Upper lobe of left lung (tissue), 4 donors: ENCODE data around the gene SIK2.

Experiments used
- EP300 ChIP-seq, 4 donors: sonication (generic); formaldehyde crosslinking; IDR thresholded peaks; one replicate each; pipeline ENCODE4 v1.5.1; 2017; ENCODE audit warnings: antibody characterized with exemption in 4 of 4, control low read depth in 2 of 4
- POLR2A ChIP-seq, 4 donors: fragments of 450-650 bp; IDR thresholded peaks; one replicate each; pipeline ENCODE4 v1.5.1; 2016 to 2017; ENCODE audit warnings: antibody characterized with exemption in 4 of 4, mild to moderate bottlenecking in 2 of 4
- POLR2AphosphoS5 ChIP-seq, 2 donors: sonication (generic); formaldehyde crosslinking; IDR thresholded peaks; one replicate each; pipeline ENCODE4 v1.5.1; 2017; ENCODE audit warnings: antibody characterized with exemption in 2 of 2
- TF ChIP-seq, protein P1 (sequence below), 6 experiments: fragments of 450-650 bp in 4 of 6; fragments of 200-600 bp in 2 of 6; sonication (generic) in 2 of 6; IDR thresholded peaks; one replicate each; pipeline ENCODE4 v1.5.1; 2016 to 2019; ENCODE audit warnings: antibody characterized with exemption in 6 of 6

DNA sequence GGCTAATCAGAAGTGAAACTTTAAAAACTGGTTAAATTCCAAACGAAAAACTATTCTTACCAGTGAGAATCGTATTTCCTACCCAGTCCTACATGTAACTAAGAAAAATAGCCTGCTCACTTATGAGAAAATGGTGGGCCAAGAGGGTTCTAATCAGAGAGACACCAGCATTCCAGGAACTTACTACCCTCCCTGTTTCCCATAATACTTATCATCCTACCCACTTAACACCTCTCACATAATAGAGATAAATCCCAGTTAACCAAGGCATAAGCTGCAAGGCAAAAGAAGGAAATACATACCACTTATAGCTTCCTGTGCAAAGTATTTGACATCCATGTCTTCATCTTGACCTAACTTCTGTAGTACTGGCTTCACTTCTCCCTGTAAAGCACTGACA lies 139.5 kb downstream of the SIK2 start:
- TF ChIP-seq, protein P1, sequence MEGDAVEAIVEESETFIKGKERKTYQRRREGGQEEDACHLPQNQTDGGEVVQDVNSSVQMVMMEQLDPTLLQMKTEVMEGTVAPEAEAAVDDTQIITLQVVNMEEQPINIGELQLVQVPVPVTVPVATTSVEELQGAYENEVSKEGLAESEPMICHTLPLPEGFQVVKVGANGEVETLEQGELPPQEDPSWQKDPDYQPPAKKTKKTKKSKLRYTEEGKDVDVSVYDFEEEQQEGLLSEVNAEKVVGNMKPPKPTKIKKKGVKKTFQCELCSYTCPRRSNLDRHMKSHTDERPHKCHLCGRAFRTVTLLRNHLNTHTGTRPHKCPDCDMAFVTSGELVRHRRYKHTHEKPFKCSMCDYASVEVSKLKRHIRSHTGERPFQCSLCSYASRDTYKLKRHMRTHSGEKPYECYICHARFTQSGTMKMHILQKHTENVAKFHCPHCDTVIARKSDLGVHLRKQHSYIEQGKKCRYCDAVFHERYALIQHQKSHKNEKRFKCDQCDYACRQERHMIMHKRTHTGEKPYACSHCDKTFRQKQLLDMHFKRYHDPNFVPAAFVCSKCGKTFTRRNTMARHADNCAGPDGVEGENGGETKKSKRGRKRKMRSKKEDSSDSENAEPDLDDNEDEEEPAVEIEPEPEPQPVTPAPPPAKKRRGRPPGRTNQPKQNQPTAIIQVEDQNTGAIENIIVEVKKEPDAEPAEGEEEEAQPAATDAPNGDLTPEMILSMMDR (IDR thresholded peaks at IDR 0.05) = no peak
- TF ChIP-seq POLR2AphosphoS5 (IDR thresholded peaks at IDR 0.05) (no peak), EP300 (IDR thresholded peaks at IDR 0.05) (no peak), POLR2A (IDR thresholded peaks at IDR 0.05) (no peak)
